GM21526 (cell line): Measurements from ENCODE around the gene TENM4.

ENCODE experiments used
- ATAC-seq: cut with Tn5 transposase; IDR thresholded peaks from one replicate; pipeline ENCODE4 v1.9.1; 2021; ENCODE audit warnings: moderate library complexity; ENCODE audit not compliant: unreplicated experiment, low FRiP score

TENM4 gene

GRCh38 chr11:78961937-78962701 is 478.7 kb downstream of the TENM4 start:
- no peak for ATAC-seq

- no peak for ATAC-seq
Measured at GRCh38 chr11:78961247-78961646, 479.6 kb downstream of the TENM4 start.

- ATAC-seq, result no peak
Measured at GRCh38 chr11:78958444-78958843, 482.4 kb downstream of the TENM4 start.

GRCh38 chr11:78957476-78958245 is 483.2 kb downstream of the TENM4 start:
- ATAC-seq, result no peak

- no peak for ATAC-seq
Measured at GRCh38 chr11:78954696-78955095, 486.1 kb downstream of the TENM4 start.

- no peak for ATAC-seq
Measured at GRCh38 chr11:78954261-78954660, 486.6 kb downstream of the TENM4 start.

GRCh38 chr11:78952890-78953289 is 487.9 kb downstream of the TENM4 start:
- no peak for ATAC-seq

GRCh38 chr11:78952175-78952574 is 488.7 kb downstream of the TENM4 start:
- ATAC-seq, result no peak

GRCh38 chr11:78949976-78950690 is 490.7 kb downstream of the TENM4 start:
- ATAC-seq, result no peak

- ATAC-seq, result no peak
Measured at GRCh38 chr11:78946945-78947902, 493.6 kb downstream of the TENM4 start.

- ATAC-seq, result no peak
Measured at GRCh38 chr11:78943841-78944240, 497.0 kb downstream of the TENM4 start.

- ATAC-seq, result no peak
Measured at GRCh38 chr11:78943154-78943553, 497.7 kb downstream of the TENM4 start.

GRCh38 chr11:78941226-78941851 is 499.5 kb downstream of the TENM4 start:
- no peak for ATAC-seq

- ATAC-seq, result no peak
Measured at GRCh38 chr11:78940500-78941225, 500.2 kb downstream of the TENM4 start.

GRCh38 chr11:78938971-78939370 is 501.9 kb downstream of the TENM4 start:
- no peak for ATAC-seq

GRCh38 chr11:78938036-78938435 is 502.8 kb downstream of the TENM4 start:
- no peak for ATAC-seq

GRCh38 chr11:78935398-78936068 is 505.3 kb downstream of the TENM4 start:
- no peak for ATAC-seq

- no peak for ATAC-seq
Measured at GRCh38 chr11:78933350-78933749, 507.5 kb downstream of the TENM4 start.

- no peak for ATAC-seq
Measured at GRCh38 chr11:78932757-78933156, 508.1 kb downstream of the TENM4 start.
